ENCODE results near the gene ODF2L.
A peak's percentile ranks its signal among the peaks of the same experiment; 100 is the strongest.

The ODF2L gene

GRCh38 chr1:86395751-86396497 lies at the start of gene ODF2L (continued):
- TF ChIP-seq ZFP3 (tag by site-specific recombination; IDR thresholded peaks at IDR 0.05; ENCODE audit: low read depth) (no peak), ZBTB11 (tag by site-specific recombination; conservative IDR thresholded peaks at IDR 0.05; ENCODE audit: low read depth) (peak; percentile 36; the same call in 1 of the 2 replicates), ZNF776 (tag by site-specific recombination; IDR thresholded peaks at IDR 0.05; ENCODE audit: borderline replicate concordance) (no peak), MEIS1 (CRISPR knock-in tag; IDR thresholded peaks at IDR 0.05; ENCODE audit: borderline replicate concordance) (no peak), SCRT2 (tag by site-specific recombination; IDR thresholded peaks at IDR 0.05) (no peak), ZNF133 (tag by site-specific recombination; IDR thresholded peaks at IDR 0.05) (no peak), ZFP37 (tag by site-specific recombination; IDR thresholded peaks at IDR 0.05) (no peak), SP7 (tag by site-specific recombination; IDR thresholded peaks at IDR 0.05) (peak; percentile 42), ZNF561 (tag by site-specific recombination; IDR thresholded peaks at IDR 0.05; ENCODE audit: borderline replicate concordance) (no peak), ZNF426 (tag by site-specific recombination; IDR thresholded peaks at IDR 0.05) (no peak), KLF17 (tag by site-specific recombination; IDR thresholded peaks at IDR 0.05) (no peak), SCRT1 (tag by site-specific recombination; IDR thresholded peaks at IDR 0.05; ENCODE audit: borderline replicate concordance) (no peak), ZNF239 (tag by site-specific recombination; IDR thresholded peaks at IDR 0.05) (no peak), KLF7 (tag by site-specific recombination; IDR thresholded peaks at IDR 0.05; ENCODE audit: borderline replicate concordance) (0 out of 2 replicates have a peak, but pooled peaks have one; percentile 9), HIC1 (tag by site-specific recombination; IDR thresholded peaks at IDR 0.05) (peak; percentile 65; the same call in 1 of the 2 replicates), ZBTB17 (tag by site-specific recombination; IDR thresholded peaks at IDR 0.05) (peak; percentile 74), ZNF629 (tag by site-specific recombination; IDR thresholded peaks at IDR 0.05) (peak; percentile 88), ZNF529 (tag by site-specific recombination; IDR thresholded peaks at IDR 0.05; ENCODE audit: insufficient replicate concordance) (no peak), ZNF843 (tag by site-specific recombination; IDR thresholded peaks at IDR 0.05) (no peak), OVOL3 (tag by site-specific recombination; IDR thresholded peaks at IDR 0.05) (no peak), GLI2 (tag by site-specific recombination; IDR thresholded peaks at IDR 0.05; ENCODE audit: borderline replicate concordance, low read depth) (no peak), ZNF350 (tag by site-specific recombination; IDR thresholded peaks at IDR 0.05) (no peak), ZNF423 (tag by site-specific recombination; IDR thresholded peaks at IDR 0.05) (no peak), ZNF274 (IDR thresholded peaks at IDR 0.05; ENCODE audit: low read length) (no peak), ZNF274 (tag by site-specific recombination; IDR thresholded peaks at IDR 0.05; ENCODE audit: borderline replicate concordance) (no peak), ZBTB1 (tag by site-specific recombination; IDR thresholded peaks at IDR 0.05) (no peak), ZNF76 (tag by site-specific recombination; IDR thresholded peaks at IDR 0.05; ENCODE audit: borderline replicate concordance, low read depth) (peak; percentile 31; the same call in 1 of the 2 replicates), ZNF24 (tag by site-specific recombination; IDR thresholded peaks at IDR 0.05) (peak; percentile 20; the same call in 1 of the 2 replicates)
- TF ChIP-seq, protein P1, sequence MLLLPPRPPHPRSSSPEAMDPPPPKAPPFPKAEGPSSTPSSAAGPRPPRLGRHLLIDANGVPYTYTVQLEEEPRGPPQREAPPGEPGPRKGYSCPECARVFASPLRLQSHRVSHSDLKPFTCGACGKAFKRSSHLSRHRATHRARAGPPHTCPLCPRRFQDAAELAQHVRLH (tag by site-specific recombination; IDR thresholded peaks at IDR 0.05), result 0 out of 2 replicates have a peak, but pooled peaks have one; percentile 11
- TF ChIP-seq, protein P2, sequence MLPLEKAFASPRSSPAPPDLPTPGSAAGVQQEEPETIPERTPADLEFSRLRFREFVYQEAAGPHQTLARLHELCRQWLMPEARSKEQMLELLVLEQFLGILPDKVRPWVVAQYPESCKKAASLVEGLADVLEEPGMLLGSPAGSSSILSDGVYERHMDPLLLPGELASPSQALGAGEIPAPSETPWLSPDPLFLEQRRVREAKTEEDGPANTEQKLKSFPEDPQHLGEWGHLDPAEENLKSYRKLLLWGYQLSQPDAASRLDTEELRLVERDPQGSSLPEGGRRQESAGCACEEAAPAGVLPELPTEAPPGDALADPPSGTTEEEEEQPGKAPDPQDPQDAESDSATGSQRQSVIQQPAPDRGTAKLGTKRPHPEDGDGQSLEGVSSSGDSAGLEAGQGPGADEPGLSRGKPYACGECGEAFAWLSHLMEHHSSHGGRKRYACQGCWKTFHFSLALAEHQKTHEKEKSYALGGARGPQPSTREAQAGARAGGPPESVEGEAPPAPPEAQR (tag by site-specific recombination; IDR thresholded peaks at IDR 0.05), result no peak
